NB4 (cell line): ENCODE measurements around the gene ZNF558.

Source experiments
- MYC ChIP-seq: IDR thresholded peaks from 2 replicates; pipeline ENCODE4 v1.6.1; 2011; ENCODE audit warnings: low read depth, low read length
- POLR2A ChIP-seq: IDR thresholded peaks from 2 replicates; pipeline ENCODE4 v1.6.1; 2011; ENCODE audit warnings: mild to moderate bottlenecking; ENCODE audit not compliant: insufficient read length; ENCODE audit errors: extremely low read depth

GRCh38 chr19:8880868-8881488 is 48.9 kb upstream of the ZNF558 start:
- TF ChIP-seq POLR2A (no peak), MYC (no peak)
